GM12873 (cell line): Measurements from ENCODE around the gene MINDY2.

Source experiments
- TF ChIP-seq, protein P1 (sequence below): IDR thresholded peaks from 2 replicates; pipeline ENCODE4 v1.5.1; 2012; ENCODE audit warnings: low read depth, mild to moderate bottlenecking, moderate library complexity, low read length, control low read depth; ENCODE audit not compliant: insufficient read depth; ENCODE audit errors: missing control alignments

The MINDY2 gene

DNA sequence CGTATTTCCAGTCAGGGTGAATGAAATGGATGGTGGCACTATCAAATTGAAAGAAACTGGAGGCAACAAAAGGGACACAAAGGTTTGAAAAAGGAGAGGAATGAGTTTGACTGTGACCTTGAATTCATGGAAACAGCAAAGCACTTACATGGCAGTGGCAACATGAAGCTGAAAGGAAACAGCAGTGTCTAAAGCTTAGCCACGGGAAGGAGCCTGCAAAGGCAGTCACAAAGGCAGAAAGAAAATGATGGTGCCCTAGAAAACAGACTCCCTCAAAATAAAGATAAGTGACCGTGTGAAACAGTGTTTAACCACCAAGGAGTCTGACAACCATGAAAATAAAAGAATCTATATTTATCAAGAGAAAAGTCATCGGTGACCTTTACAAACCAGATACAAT lies 111.1 kb downstream of the MINDY2 start:
- TF ChIP-seq, protein P1, sequence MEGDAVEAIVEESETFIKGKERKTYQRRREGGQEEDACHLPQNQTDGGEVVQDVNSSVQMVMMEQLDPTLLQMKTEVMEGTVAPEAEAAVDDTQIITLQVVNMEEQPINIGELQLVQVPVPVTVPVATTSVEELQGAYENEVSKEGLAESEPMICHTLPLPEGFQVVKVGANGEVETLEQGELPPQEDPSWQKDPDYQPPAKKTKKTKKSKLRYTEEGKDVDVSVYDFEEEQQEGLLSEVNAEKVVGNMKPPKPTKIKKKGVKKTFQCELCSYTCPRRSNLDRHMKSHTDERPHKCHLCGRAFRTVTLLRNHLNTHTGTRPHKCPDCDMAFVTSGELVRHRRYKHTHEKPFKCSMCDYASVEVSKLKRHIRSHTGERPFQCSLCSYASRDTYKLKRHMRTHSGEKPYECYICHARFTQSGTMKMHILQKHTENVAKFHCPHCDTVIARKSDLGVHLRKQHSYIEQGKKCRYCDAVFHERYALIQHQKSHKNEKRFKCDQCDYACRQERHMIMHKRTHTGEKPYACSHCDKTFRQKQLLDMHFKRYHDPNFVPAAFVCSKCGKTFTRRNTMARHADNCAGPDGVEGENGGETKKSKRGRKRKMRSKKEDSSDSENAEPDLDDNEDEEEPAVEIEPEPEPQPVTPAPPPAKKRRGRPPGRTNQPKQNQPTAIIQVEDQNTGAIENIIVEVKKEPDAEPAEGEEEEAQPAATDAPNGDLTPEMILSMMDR, result no peak

DNA sequence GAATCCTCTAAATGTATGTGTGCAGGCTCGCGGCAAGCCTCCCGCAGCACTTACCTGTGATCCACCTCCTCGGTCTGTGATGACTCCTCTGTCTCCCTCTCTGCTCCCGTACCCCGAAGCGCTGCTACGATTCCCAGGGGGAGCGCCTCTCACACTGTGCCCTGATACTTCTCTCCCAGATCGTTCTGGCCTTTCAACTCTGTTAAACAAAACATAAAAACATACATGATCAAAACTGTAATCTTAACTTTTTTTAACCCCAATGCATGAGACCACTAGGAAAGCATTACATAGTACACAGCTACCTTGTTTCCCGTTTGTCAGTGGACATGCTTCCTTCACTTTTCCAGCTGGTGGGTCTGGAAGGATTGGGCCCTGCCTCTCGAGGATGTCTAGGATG lies 115.8 kb downstream of the MINDY2 start:
- TF ChIP-seq, protein P1, result no peak

DNA sequence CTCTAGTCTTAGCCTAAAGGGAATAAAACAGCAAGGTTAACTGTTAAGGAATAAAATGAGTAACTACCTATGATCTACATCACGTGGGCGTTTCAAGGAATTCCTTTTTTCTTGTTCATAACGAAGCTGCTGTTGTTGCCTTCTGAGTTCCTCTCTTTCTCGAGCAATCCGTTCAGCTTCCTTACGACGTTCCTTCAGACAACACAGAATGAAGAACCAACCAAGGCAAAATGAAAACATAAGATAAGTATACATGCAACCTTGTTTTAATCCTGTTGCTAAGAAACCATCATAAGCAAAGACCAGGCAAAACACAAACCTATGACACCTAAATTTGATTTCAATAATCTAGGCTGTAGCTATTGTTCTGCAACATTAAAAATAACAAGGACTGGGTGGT lies 118.3 kb downstream of the MINDY2 start:
- TF ChIP-seq, protein P1, result no peak

DNA sequence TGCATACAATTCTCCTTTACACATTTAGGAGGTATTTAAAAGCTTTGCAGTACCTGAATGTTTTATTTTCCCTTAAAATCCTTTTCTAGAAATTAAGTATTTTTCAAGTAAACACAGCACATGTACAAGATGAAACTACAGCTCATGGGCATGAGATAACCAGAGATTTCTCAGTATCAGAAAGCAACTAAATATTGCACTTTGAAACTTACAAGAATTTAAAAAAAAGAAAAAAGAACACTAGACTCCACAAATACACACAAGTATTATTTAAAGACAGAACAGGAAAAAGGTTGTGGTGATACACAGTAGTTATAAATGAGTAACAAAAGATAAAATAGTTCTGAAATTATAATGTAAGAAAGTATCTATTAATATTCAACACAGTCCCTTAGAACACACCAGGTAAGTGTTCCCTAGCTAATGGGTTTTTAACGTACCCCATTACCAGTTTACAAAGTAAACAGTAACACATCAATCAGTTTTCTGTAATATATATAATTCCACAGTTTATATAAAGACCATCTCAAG lies 127.1 kb downstream of the MINDY2 start:
- TF ChIP-seq, protein P1, result no peak

DNA sequence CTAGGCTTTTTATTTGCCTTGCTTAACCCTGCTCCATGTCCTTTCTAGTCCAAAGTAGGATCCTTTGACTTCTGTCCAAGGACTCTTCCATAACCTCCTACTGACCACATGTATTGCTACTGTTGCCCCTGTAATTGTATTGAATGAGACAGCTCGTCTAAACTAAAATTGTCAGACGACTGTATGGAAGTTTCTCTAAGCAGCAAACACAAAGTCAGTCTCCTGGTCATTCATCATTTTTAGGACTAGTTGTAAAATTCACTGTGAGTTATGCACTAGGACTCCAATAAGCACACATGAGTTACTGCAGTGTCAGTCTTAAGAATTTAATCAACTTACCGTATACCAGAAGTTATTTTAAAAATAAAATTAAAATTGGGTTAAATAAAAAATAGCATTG lies 129.5 kb downstream of the MINDY2 start:
- TF ChIP-seq, protein P1, result no peak

DNA sequence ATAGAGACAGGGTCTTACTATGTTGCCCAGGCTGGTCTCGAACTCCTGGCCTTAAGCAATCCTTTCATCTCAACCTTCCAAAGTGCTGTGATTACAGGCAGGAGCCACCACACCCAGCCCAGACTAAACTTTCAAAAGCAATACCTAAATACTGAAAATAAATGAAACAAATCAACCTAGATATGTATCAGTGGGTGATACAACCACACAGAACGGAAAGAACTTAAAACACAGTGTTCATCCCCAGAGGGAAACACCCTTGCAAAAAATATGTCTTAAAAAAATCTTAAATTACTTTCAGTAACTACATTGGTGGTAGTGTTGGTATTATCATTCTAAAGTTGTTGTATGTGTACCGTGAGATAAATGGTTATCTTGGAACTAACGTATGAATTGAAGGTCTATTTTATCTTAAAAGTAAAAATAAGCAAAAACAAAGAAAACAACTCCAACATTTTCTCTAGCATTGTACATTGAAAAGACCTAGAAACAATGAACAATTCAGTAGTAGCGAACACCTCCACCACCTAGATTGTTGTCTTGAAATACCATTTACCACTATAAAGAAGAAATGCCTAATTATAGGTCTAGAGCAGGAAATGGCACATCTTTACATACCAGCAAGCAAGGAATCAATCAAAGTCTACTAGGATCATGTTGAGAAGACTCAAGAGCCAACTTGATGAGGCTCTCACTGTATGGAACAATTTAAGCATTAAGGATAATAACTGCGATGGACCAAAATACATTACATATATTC lies 137.6 kb downstream of the MINDY2 start:
- TF ChIP-seq, protein P1, result no peak

DNA sequence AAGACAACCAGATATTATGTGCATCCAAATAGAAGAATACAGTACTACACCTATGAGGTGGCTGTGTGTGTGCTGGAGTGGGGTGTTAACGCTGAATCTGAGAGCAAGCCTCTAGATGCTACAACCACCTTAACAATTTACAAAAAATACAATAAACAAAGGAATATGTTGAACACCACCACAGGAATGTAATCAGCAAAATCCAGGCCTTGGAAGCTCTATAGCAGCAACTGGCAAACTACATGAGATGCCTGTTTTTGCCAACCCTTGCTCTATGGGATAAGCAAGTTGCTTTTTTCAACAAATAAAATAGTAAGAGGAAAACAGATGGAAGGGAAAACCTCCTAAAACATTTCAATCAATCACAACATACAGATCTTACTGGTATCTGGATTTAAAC lies 138.5 kb downstream of the MINDY2 start:
- TF ChIP-seq, protein P1, result no peak
